Esophagus muscularis mucosa (tissue), 4 donors: ENCODE results near the gene CD8B. TPM values are rescaled to one million over a fixed set of nuclear protein-coding genes. Genes with fewer than 3 reads are reported as not detected.

Experiments used
- DNase-seq: peaks from one replicate; pipeline ENCODE4 v3.0.0-alpha.2; 2017; ENCODE audit errors: extremely low spot score
- H3K27ac ChIP-seq, 4 donors: fragments of 200-600 bp; sonication (generic); replicated peaks in 1 of 4; 1 replicate in 3 of 4; 2 replicates in 1 of 4; pipeline ENCODE4 v1.5.1; 2016 to 2019; ENCODE audit warnings: mild to moderate bottlenecking in 1 of 4
- H3K27me3 ChIP-seq, 4 donors: fragments of 200-600 bp; sonication (generic); one replicate each; pipeline versions ENCODE4 v1.5.1 to v1.6.0; 2016 to 2019
- H3K36me3 ChIP-seq, 4 donors: fragments of 200-600 bp; sonication (generic); one replicate each; pipeline ENCODE4 v1.5.1; 2016 to 2019
- H3K4me1 ChIP-seq, 4 donors: fragments of 200-600 bp; sonication (generic); one replicate each; pipeline ENCODE4 v1.5.1; 2016 to 2019
- H3K4me3 ChIP-seq, 4 donors: fragments of 200-600 bp; sonication (generic); 1 replicate in 2 of 4; 2 replicates in 2 of 4; pipeline ENCODE4 v1.5.1; 2016 to 2019; ENCODE audit warnings: mild to moderate bottlenecking in 4 of 4, moderate library complexity in 1 of 4
- H3K9me3 ChIP-seq, 4 donors: fragments of 200-600 bp; sonication (generic); 1 replicate in 3 of 4; 2 replicates in 1 of 4; pipeline ENCODE4 v1.5.1; 2016 to 2019
- CTCF ChIP-seq, 3 experiments: fragments of 200-600 bp in 2 of 3; fragments of 450-650 bp in 1 of 3; sonication (generic) in 2 of 3; IDR thresholded peaks; one replicate each; pipeline ENCODE4 v1.5.1; 2017 to 2019; ENCODE audit warnings: antibody characterized with exemption in 3 of 3, mild to moderate bottlenecking in 2 of 3, moderate library complexity in 1 of 3
- EP300 ChIP-seq: sonication (generic); formaldehyde crosslinking; IDR thresholded peaks from one replicate; pipeline ENCODE4 v1.6.1; 2017; ENCODE audit warnings: antibody characterized with exemption
- POLR2A ChIP-seq: fragments of 450-650 bp; IDR thresholded peaks from one replicate; pipeline ENCODE4 v1.6.1; 2017; ENCODE audit warnings: antibody characterized with exemption, moderate library complexity, mild to moderate bottlenecking, low read depth
- POLR2AphosphoS5 ChIP-seq, 2 donors: sonication (generic); formaldehyde crosslinking; IDR thresholded peaks; one replicate each; pipeline ENCODE4 v1.6.1; 2017; ENCODE audit warnings: antibody characterized with exemption in 2 of 2
- WGBS: methylation state at CpG from one replicate; pipeline ENCODE4 v1.1.5; 2018; 5-methylcytosine and 5-hydroxymethylcytosine counted together
- intact Hi-C: fragments of 100-400 bp; cut with DNase I; formaldehyde crosslinking; loops from one replicate; pipeline ENCODE4 v1.15.1; 2023
- total RNA-seq, 4 donors: library from RNA; depleted of rRNA; stranded (reverse); fragments of >200 nt; gene quantifications; one replicate each; pipeline versions ENCODE4 v1.1.0 to v1.2.1, GENCODE V29; 2016

The CD8B gene
- total RNA-seq, 4 donors from 2014 or later, result 0.65 to 4.3 (median 2.0) TPM; not detected in 1

- DNase-seq, result peak; percentile 3
- intact Hi-C loops, result no loop called here
- WGBS, result 93% methylated on average over 4 of the region's 4 CpGs
- H3K4me3 ChIP-seq, result no peak overlapping the region
- H3K27ac ChIP-seq, result no peak overlapping the region
- no peak for TF ChIP-seq POLR2A
- no peak for TF ChIP-seq CTCF (IDR thresholded peaks at IDR 0.05)
- TF ChIP-seq POLR2AphosphoS5 (IDR thresholded peaks at IDR 0.05), result no peak
- no peak for TF ChIP-seq EP300
- peaks cover 0 to 26% (median 1%) of the 10 kb centered on the region in 4 donors for H3K27me3 ChIP-seq
- peaks cover 0 to 8% (median 4%) of the 10 kb centered on the region in 4 donors for H3K9me3 ChIP-seq
- H3K4me1 ChIP-seq, result no peaks in the 10 kb centered on the region
- no peaks in the 10 kb centered on the region for H3K36me3 ChIP-seq
These were observed 43.4 kb downstream of the CD8B start for GRCh38 chr2:86818114-86818801.

GRCh38 chr2:86815611-86816010 is 46.1 kb downstream of the CD8B start:
- H3K27me3 ChIP-seq, result peaks cover 0 to 41% (median 4%) of the 10 kb centered on the region in 4 donors
- 100% methylated on average over 1 of the region's 1 CpG for WGBS
- intact Hi-C loops, result no loop called here

GRCh38 chr2:86809481-86810121 is 52.1 kb downstream of the CD8B start:
- H3K27me3 ChIP-seq, result peaks cover 8 to 63% (median 15%) of the 10 kb centered on the region in 4 donors
- peak overlapping the region in 3 of 4 donors; percentile 4 to 15 (median 6) for H3K4me3 ChIP-seq
- 31% methylated on average over 35 of the region's 43 CpGs for WGBS
- H3K27ac ChIP-seq, result no peak overlapping the region
- no peaks in the 10 kb centered on the region for H3K36me3 ChIP-seq
- H3K9me3 ChIP-seq, result no peaks in the 10 kb centered on the region
- intact Hi-C loops, result no loop called here
- no peak for DNase-seq
- peaks cover 19 to 28% (median 27%) of the 10 kb centered on the region in 4 donors for H3K4me1 ChIP-seq
- no peak for TF ChIP-seq POLR2A
- no peak for TF ChIP-seq EP300
- no peak for TF ChIP-seq POLR2AphosphoS5 (IDR thresholded peaks at IDR 0.05)
- no peak for TF ChIP-seq CTCF (IDR thresholded peaks at IDR 0.05)

More at GRCh38 chr2:86815611-86816010, 46.1 kb downstream of the CD8B start:
- TF ChIP-seq POLR2AphosphoS5 (IDR thresholded peaks at IDR 0.05) (no peak), POLR2A (no peak), CTCF (IDR thresholded peaks at IDR 0.05) (no peak), EP300 (no peak)
- H3K4me3 ChIP-seq, result no peak overlapping the region
- no peak overlapping the region for H3K27ac ChIP-seq
- no peaks in the 10 kb centered on the region for H3K4me1 ChIP-seq
- no peaks in the 10 kb centered on the region for H3K36me3 ChIP-seq
- no peak for DNase-seq
- no peaks in the 10 kb centered on the region for H3K9me3 ChIP-seq

GRCh38 chr2:86808315-86809161 is 53.1 kb downstream of the CD8B start:
- TF ChIP-seq CTCF (IDR thresholded peaks at IDR 0.05) (peak; percentile 85 to 93 (median 87)), POLR2A (no peak), POLR2AphosphoS5 (IDR thresholded peaks at IDR 0.05) (peak in 1 of 2 donors; percentile 44), EP300 (no peak)
- no peaks in the 10 kb centered on the region for H3K9me3 ChIP-seq
- intact Hi-C loops, result no loop called here
- H3K4me1 ChIP-seq, result peaks cover 19 to 28% (median 27%) of the 10 kb centered on the region in 4 donors
- 22% methylated on average over 26 of the region's 36 CpGs for WGBS
- H3K27me3 ChIP-seq, result peaks cover 8 to 57% (median 15%) of the 10 kb centered on the region in 4 donors
- DNase-seq, result peak; percentile 97
- H3K4me3 ChIP-seq, result peak overlapping the region; percentile 42 to 57 (median 50)
- H3K36me3 ChIP-seq, result no peaks in the 10 kb centered on the region
- H3K27ac ChIP-seq, result no peak overlapping the region
